HG02943 (cell line): ENCODE measurements around the gene ANKRD40.
"Not testable (repeated sequence)": the region's sequence is repeated elsewhere in the genome, so short reads cannot be mapped to it uniquely, and the experiment has no call there.

Source experiments
- ATAC-seq: cut with Tn5 transposase; IDR thresholded peaks from one replicate; pipeline ENCODE4 v1.9.1; 2021; ENCODE audit warnings: mild to moderate bottlenecking, low read depth, moderate library complexity; ENCODE audit not compliant: unreplicated experiment

ANKRD40 gene

GRCh38 chr17:50712641-50713040, 4.9 kb upstream of the ANKRD40 start:
- ATAC-seq = no peak

DNA sequence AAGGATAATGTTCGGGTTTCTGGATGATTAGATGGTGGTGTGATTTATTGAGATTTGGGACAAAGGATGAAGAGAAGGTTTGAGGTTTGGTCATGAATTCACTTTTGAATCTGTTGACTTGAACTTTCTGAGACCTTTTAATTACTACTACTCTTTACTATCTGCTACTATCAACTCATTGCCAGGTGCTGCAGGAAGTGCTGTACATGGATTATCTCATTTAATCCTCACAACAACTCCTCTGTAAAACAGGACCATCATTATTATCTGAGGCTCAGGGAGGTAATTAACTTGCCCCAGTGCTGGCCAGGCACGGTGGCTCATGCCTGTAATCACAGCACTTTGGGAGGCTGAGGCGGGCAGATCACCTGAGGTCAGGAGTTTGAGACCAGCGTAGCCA, 2.9 kb upstream of the ANKRD40 start:
- no peak for ATAC-seq

- ATAC-seq = no peak
Observed at GRCh38 chr17:50710025-50710424, 2.3 kb upstream of the ANKRD40 start.

GRCh38 chr17:50709053-50709452, 1.3 kb upstream of the ANKRD40 start:
- not testable (repeated sequence) for ATAC-seq

GRCh38 chr17:50708050-50709000, 611 bp upstream of the ANKRD40 start:
- no peak for ATAC-seq

DNA sequence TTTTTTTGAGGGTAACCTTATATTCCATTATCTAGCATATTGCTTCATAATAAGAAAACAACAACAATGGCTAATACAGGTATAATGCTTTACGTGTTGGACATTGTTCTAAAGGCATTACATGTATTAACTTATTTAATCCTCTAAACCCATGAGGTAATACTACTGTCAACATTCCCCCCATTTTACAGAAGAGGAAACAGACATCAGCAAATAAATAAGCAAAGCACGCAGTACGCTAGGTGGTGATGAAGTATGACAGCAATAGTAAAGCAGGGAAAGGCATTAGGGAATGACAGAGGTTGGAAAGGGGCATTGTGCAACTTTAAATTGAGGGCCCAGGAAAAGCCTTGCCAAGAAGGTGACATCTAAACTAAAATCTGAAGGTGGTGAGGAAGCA, 4.6 kb downstream of the ANKRD40 start:
- no peak for ATAC-seq

GRCh38 chr17:50699410-50699809, 8.3 kb downstream of the ANKRD40 start:
- no peak for ATAC-seq

GRCh38 chr17:50697663-50698272, 9.9 kb downstream of the ANKRD40 start:
- ATAC-seq = no peak

DNA sequence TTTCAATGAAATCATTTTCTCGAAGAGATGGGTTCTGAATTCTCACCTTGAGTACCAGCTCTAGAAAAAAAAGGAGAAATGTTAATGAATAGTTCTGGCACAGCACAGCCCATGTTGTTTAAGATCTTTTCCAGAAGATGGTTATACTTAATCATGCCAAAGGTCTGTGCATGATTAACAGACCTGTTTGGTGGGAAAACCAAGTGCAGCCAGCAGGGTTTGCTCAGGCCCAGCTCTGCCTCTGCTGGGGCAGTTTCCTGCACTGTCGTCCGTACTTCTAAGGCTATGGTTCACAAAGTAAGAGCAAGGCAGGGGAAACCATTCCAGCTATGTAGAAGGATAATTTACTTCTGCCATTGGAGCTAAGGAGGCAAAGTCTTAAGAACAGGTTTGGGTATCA, 10.7 kb downstream of the ANKRD40 start:
- no peak for ATAC-seq

- ATAC-seq = no peak
Observed at GRCh38 chr17:50696365-50696879, 11.3 kb downstream of the ANKRD40 start.

GRCh38 chr17:50693036-50693682, 14.6 kb downstream of the ANKRD40 start:
- no peak for ATAC-seq

- ATAC-seq = no peak
Observed at GRCh38 chr17:50692448-50693035, 15.2 kb downstream of the ANKRD40 start.

DNA sequence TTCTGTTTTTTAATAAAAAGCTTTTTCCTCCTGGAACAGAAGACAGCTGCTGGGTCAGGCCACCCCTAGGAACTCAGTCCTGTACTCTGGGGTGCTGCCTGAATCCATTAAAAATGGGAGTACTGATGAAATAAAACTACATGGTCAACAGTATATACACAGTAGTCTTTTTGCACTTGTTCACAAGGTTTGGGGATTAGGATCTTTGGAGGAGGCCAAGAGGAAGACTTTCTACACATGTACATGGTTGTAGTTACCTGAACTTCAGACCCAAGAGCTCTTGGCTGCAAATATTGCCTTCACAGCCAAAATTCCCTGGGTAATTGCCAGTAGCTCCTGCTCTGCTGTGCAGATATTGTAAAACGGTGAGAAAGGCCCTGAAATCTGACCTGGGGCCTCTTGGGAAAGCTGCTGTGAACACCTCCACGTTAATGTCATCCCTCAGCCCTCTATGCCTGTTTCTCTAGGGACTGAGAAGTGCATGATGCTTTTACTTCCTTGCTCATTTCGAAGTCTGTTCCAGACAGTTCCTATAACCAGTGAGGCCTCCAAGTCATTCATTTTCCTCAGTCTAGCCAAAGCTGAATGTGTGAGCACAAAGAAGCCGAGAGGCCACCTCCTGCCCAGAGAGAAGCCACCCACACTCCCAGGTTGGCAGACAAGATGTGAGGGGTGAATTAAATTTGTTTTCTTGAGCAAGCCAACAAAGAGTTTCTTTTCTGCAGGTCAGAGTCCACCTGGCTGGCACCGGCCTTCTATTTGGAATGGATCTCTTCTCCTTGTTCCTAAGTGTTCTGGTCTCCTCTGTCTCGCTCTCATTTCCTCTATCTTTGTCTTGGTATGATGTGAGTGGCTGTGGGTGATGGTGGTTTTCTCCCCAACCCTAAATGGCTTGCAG, 15.9 kb downstream of the ANKRD40 start:
- ATAC-seq = no peak

GRCh38 chr17:50690887-50691549, 16.7 kb downstream of the ANKRD40 start:
- no peak for ATAC-seq

GRCh38 chr17:50689956-50690886, 17.5 kb downstream of the ANKRD40 start:
- ATAC-seq = no peak

GRCh38 chr17:50689251-50689650, 18.5 kb downstream of the ANKRD40 start:
- no peak for ATAC-seq

GRCh38 chr17:50688245-50688644, 19.5 kb downstream of the ANKRD40 start:
- ATAC-seq = no peak
